SU-DHL-6 (cell line): ENCODE measurements around the gene PTPN1.

Source experiments
- CTCF ChIP-seq: fragments of 200-600 bp; sonication (generic); IDR thresholded peaks from one replicate; pipeline ENCODE4 v1.5.1; 2017; ENCODE audit warnings: antibody characterized with exemption, mild to moderate bottlenecking, low read length, moderate library complexity; ENCODE audit not compliant: insufficient read depth, poor library complexity, severe bottlenecking
- EZH2phosphoT487 ChIP-seq: fragments of 200-600 bp; sonication (generic), shearing (Covaris generic); conservative IDR thresholded peaks from 2 replicates; pipeline ENCODE4 v1.6.1; 2018; ENCODE audit warnings: mild to moderate bottlenecking, antibody characterized with exemption, low read length, moderate library complexity, mixed read lengths

GRCh38 chr20:50605136-50605535 is 95.0 kb downstream of the PTPN1 start:
- TF ChIP-seq CTCF (no peak), EZH2phosphoT487 (no peak)
